ENCODE data around the gene PTBP2. TPM values are rescaled to one million over a fixed set of nuclear protein-coding genes. Genes with fewer than 3 reads are reported as not detected.
"Not testable (repeated sequence)": the region's sequence is repeated elsewhere in the genome, so short reads cannot be mapped to it uniquely, and the experiment has no call there.

PTBP2 gene
- total RNA-seq, 1 donor from 2014 or later = 29.7 TPM

- no peak for DNase-seq (ENCODE audit: low spot score)
- no peak overlapping the region for H3K27ac Mint-ChIP-seq (ENCODE audit: unreplicated experiment)
- no peaks in the 10 kb centered on the region for H3K4me1 Mint-ChIP-seq (ENCODE audit: unreplicated experiment)
- H3K36me3 Mint-ChIP-seq (ENCODE audit: low read depth, unreplicated experiment) = peaks cover 17% of the 10 kb centered on the region
- H3K9me3 Mint-ChIP-seq (ENCODE audit: unreplicated experiment) = no peaks in the 10 kb centered on the region
- no peaks in the 10 kb centered on the region for H3K27me3 Mint-ChIP-seq (ENCODE audit: unreplicated experiment)
- TF ChIP-seq CTCF (IDR thresholded peaks at IDR 0.05; ENCODE audit: unreplicated experiment) = no peak
- no peak overlapping the region for H3K4me3 Mint-ChIP-seq (ENCODE audit: unreplicated experiment)
Measured at GRCh38 chr1:96772972-96773371, 51.4 kb downstream of the PTBP2 start.

- no peak for TF ChIP-seq CTCF (IDR thresholded peaks at IDR 0.05; ENCODE audit: unreplicated experiment)
- no peaks in the 10 kb centered on the region for H3K9me3 Mint-ChIP-seq (ENCODE audit: unreplicated experiment)
- no peak overlapping the region for H3K4me3 Mint-ChIP-seq (ENCODE audit: unreplicated experiment)
- peaks cover 3% of the 10 kb centered on the region for H3K36me3 Mint-ChIP-seq (ENCODE audit: low read depth, unreplicated experiment)
- H3K27me3 Mint-ChIP-seq (ENCODE audit: unreplicated experiment) = peaks cover 2% of the 10 kb centered on the region
- DNase-seq (ENCODE audit: low spot score) = no peak
- no peaks in the 10 kb centered on the region for H3K4me1 Mint-ChIP-seq (ENCODE audit: unreplicated experiment)
- no peak overlapping the region for H3K27ac Mint-ChIP-seq (ENCODE audit: unreplicated experiment)
Measured at GRCh38 chr1:96782206-96782605, 60.6 kb downstream of the PTBP2 start.

GRCh38 chr1:96782856-96783255 is 61.3 kb downstream of the PTBP2 start:
- Mint-ChIP-seq H3K27ac (ENCODE audit: unreplicated experiment) (no peak overlapping the region), H3K27me3 (ENCODE audit: unreplicated experiment) (peaks cover 2% of the 10 kb centered on the region), H3K4me3 (ENCODE audit: unreplicated experiment) (no peak overlapping the region), H3K9me3 (ENCODE audit: unreplicated experiment) (no peaks in the 10 kb centered on the region), H3K4me1 (ENCODE audit: unreplicated experiment) (no peaks in the 10 kb centered on the region), H3K36me3 (ENCODE audit: low read depth, unreplicated experiment) (peaks cover 5% of the 10 kb centered on the region)
- no peak for DNase-seq (ENCODE audit: low spot score)
- no peak for TF ChIP-seq CTCF (IDR thresholded peaks at IDR 0.05; ENCODE audit: unreplicated experiment)

GRCh38 chr1:96790599-96790998 is 69.0 kb downstream of the PTBP2 start:
- no peak for TF ChIP-seq CTCF (IDR thresholded peaks at IDR 0.05; ENCODE audit: unreplicated experiment)
- Mint-ChIP-seq H3K9me3 (ENCODE audit: unreplicated experiment) (no peaks in the 10 kb centered on the region), H3K27ac (ENCODE audit: unreplicated experiment) (no peak overlapping the region), H3K4me3 (ENCODE audit: unreplicated experiment) (no peak overlapping the region), H3K4me1 (ENCODE audit: unreplicated experiment) (no peaks in the 10 kb centered on the region), H3K27me3 (ENCODE audit: unreplicated experiment) (peaks cover 2% of the 10 kb centered on the region), H3K36me3 (ENCODE audit: low read depth, unreplicated experiment) (peaks cover 11% of the 10 kb centered on the region)
- DNase-seq (ENCODE audit: low spot score) = no peak

GRCh38 chr1:96792220-96792619 is 70.6 kb downstream of the PTBP2 start:
- H3K4me1 Mint-ChIP-seq (ENCODE audit: unreplicated experiment) = no peaks in the 10 kb centered on the region
- no peak overlapping the region for H3K4me3 Mint-ChIP-seq (ENCODE audit: unreplicated experiment)
- H3K27ac Mint-ChIP-seq (ENCODE audit: unreplicated experiment) = no peak overlapping the region
- DNase-seq (ENCODE audit: low spot score) = no peak
- TF ChIP-seq CTCF (IDR thresholded peaks at IDR 0.05; ENCODE audit: unreplicated experiment) = no peak
- no peaks in the 10 kb centered on the region for H3K27me3 Mint-ChIP-seq (ENCODE audit: unreplicated experiment)
- no peaks in the 10 kb centered on the region for H3K9me3 Mint-ChIP-seq (ENCODE audit: unreplicated experiment)
- peaks cover 19% of the 10 kb centered on the region for H3K36me3 Mint-ChIP-seq (ENCODE audit: low read depth, unreplicated experiment)

GRCh38 chr1:96801696-96802095 is 80.1 kb downstream of the PTBP2 start:
- not testable (repeated sequence) for DNase-seq (ENCODE audit: low spot score); H3K4me1 Mint-ChIP-seq (ENCODE audit: unreplicated experiment); H3K36me3 Mint-ChIP-seq (ENCODE audit: low read depth, unreplicated experiment); H3K9me3 Mint-ChIP-seq (ENCODE audit: unreplicated experiment); H3K27ac Mint-ChIP-seq (ENCODE audit: unreplicated experiment); H3K4me3 Mint-ChIP-seq (ENCODE audit: unreplicated experiment); H3K27me3 Mint-ChIP-seq (ENCODE audit: unreplicated experiment)

Measured in endothelial cell (in vitro differentiated cells).